Frontal cortex (tissue), 4 donors: ENCODE data around the gene COMTD1. TPM values are rescaled to one million over a fixed set of nuclear protein-coding genes. Genes with fewer than 3 reads are reported as not detected.
"Not testable (repeated sequence)": the region's sequence is repeated elsewhere in the genome, so short reads cannot be mapped to it uniquely, and the experiment has no call there.

ENCODE experiments used
- DNase-seq, 2 donors: peaks; one replicate each; pipeline ENCODE4 v3.0.0; 2012; ENCODE audit warnings: low spot score in 2 of 2
- FAIRE-seq: peaks from 2 replicates; lab custom pipeline; 2012; peaks lifted over from hg19 to GRCh38; lab: Jason Lieb, UNC
- small RNA-seq: library from RNA; depleted of rRNA; stranded (forward); fragments of <200 nt; gene quantifications from one replicate; pipeline ENCODE3, GENCODE V24; 2014
- total RNA-seq: library from RNA; depleted of rRNA; stranded (reverse); fragments of >200 nt; gene quantifications from one replicate; pipeline ENCODE4 v1.2.3, GENCODE V29; 2014
- donor health status: control.
- donor health status: control.
- donor health status: control.

Gene COMTD1
- total RNA-seq, 1 donor from 2014 or later = 20.0 TPM

DNA sequence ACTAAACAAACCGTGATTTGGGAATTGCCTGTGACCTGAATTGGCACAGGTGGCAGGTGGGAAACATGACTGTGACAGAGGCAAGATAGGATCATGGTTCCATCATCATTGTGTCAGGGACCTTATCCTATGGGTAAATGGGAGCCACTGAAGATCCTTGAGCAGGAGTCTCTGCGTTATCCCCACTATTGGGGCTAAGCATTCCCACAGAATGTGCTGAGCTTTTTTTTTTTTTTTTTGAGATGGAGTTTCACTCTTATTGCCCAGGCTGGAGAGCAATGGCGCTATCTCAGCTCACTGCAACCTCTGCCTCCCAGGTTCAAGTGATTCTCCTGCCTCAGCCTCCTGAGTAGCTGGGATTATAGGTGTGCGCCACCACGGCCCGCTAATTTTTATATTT, 35.8 kb downstream of the COMTD1 start:
- FAIRE-seq, DNase-seq: not testable (repeated sequence)

DNA sequence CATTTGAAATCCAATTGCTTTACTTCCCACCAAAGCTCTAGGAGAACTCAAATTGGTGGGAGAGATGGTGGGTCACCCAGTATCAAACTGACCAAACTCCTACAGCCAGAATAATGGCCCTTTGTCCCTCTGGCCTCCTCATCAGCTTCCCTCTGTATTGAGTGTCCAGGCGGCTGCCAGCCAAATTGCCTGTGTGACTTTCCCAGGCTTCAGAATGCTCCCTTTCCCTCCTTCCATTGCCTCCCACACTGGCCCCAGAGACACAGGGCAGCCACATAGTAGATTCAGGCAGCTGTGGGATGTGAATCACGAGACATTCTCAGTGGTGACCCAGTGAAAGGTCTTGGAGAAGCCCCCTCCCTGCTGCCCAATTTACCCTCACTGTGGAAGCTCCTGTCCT, 37.9 kb downstream of the COMTD1 start:
- no peak for DNase-seq
- FAIRE-seq = no peak

DNA sequence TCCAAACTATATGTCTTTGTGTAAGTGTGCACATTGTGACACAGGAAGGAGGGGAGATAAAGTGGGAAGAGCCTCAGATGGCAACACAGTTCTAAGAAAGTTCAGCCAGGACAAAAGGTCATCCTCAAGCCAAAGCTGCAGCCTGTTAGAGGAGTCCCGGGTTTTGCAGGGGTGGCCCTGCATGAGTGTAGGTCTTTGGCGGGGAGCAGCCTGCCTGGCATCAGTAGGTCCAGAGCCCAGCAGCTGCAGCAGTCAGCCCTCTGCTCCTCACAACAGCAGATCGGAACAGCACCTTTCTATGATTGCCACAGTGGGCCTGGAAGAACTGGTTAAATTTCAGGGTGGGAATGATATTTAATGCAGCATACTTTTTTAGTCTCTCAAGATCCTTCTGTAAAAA, 38.7 kb downstream of the COMTD1 start:
- FAIRE-seq = no peak
- no peak for DNase-seq

- no peak for DNase-seq
- FAIRE-seq = no peak
Observed at GRCh38 chr10:75195035-75195763, 40.6 kb downstream of the COMTD1 start.

DNA sequence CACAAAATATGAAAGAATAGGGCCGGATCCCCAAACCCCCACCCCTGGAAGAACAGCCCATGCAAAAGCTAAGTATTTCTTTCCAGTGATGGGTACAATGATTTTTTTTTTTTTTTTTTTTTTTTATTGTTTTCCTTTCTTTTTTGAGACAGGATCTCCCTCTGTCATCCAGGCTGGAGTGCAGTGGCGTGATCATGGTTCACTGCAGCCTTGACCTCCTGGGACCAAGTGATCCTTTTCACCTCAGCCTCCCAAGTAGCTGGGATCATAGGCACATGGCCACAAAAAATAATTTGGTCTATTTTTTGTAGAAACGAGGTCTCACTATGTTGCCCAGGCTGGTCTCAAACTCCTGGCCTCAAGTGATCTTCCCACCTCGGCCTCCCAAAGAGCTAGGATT, 41.1 kb downstream of the COMTD1 start:
- FAIRE-seq, DNase-seq: not testable (repeated sequence)

DNA sequence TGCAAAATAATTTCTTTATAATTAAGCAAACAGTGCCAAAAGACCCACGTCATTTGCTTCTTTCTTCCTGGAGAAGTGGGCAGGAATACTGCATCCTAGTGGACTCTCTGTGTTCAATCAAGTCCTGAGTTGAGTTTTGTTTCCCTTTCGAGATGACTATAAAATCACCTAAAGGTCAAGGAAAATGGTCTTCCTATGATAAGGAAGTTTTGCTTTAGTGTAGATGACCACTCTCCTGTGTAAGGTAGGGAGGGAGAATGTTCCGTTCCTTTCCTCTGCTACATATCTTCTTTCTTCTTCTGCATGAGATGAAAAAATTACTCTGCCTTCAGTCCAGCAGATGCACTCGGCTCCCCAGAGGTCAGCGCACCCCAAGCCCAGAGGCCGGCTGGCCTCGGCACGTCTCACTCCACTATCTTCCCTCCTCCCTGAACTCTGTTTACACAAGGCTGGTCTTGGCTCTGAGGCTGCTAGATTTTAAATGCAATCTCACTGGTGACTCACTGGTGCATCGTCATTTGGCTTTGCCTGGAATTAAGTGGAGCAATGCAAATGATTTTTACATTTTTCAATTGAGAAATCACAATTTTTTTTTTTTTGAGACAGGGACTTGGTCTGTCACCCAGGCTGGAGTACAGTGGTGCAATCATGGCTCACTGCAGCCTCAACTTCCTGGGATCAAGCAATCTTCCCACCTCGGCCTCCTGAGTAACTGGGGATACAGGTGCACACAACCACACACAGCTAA, 43.8 kb downstream of the COMTD1 start:
- DNase-seq (no peak), FAIRE-seq (no peak)

- DNase-seq (no peak), FAIRE-seq (no peak)
Observed at GRCh38 chr10:75189266-75190096, 46.3 kb downstream of the COMTD1 start.

DNA sequence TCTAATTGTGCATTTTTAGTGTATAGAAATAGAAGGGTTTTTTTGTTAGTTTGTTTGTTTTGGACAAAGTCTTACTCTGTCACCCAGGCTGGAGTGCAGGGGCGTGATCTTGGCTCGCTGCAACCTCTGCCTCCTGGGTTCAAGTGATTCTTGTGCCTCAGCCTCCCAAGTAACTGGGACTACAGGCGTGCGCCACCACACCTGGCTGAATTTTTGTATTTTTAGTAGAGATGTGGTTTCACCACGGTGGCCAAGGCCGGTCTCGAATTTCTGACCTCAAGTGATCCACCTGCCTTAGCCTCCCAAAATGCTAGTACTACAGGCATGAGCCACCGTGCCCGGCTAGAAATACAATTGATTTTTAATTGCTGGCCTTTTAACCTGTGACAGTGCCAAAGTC, 47.2 kb downstream of the COMTD1 start:
- FAIRE-seq, DNase-seq: not testable (repeated sequence)

- FAIRE-seq = no peak
- DNase-seq = peak; percentile 21 to 48
Observed at GRCh38 chr10:75187961-75188426, 47.8 kb downstream of the COMTD1 start.

DNA sequence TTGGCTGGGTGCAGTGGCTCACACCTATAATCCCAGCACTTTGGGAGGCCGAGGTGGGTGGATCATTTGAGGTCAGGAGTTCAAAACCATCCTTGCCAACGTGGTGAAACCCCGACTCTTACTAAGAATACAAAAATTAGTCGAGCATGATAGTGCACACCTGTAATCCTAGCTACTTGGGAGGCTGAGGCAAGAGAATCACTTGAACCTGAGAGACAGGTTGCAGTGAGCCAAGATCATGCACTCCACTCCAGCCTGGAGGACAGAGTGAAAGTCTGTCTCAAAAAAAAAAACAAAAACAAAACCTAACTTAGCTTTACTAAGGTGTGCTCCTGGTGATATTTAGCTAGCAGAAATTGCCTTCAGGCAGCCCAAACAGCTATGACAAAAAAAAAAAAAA, 49.4 kb downstream of the COMTD1 start:
- DNase-seq (no peak), FAIRE-seq (no peak)

Small RNA genes lying within 50 kb of the gene (small RNA-seq; reads per million reads assigned to genes)
- not detected for gene HMGA1P5
- gene RPL39P25 = not detected

Other genes starting within 250 kb of the COMTD1 start
- 73.4 TPM for gene SAMD8, start 124.3 kb downstream of the COMTD1 start, total RNA-seq
- gene VDAC2, start 25.2 kb downstream of the COMTD1 start, total RNA-seq = 138 TPM
- 1.6 TPM for gene ZNF503, start 165.8 kb upstream of the COMTD1 start, total RNA-seq
- gene LRMDA, start 195.7 kb upstream of the COMTD1 start, total RNA-seq = 4.5 TPM